Hepatocyte (in vitro differentiated cells): ENCODE measurements around the gene ZNF653. TPM values are rescaled to one million over a fixed set of nuclear protein-coding genes. Genes with fewer than 3 reads are reported as not detected.
A peak's percentile ranks its signal among the peaks of the same experiment; 100 is the strongest.
"Not testable (repeated sequence)": the region's sequence is repeated elsewhere in the genome, so short reads cannot be mapped to it uniquely, and the experiment has no call there.

Experiments
- DNase-seq: peaks from one replicate; pipeline ENCODE4 v3.0.0-alpha.2; 2016; ENCODE audit warnings: low spot score
- H2AFZ ChIP-seq: fragments of 200-600 bp; sonication (generic); 2 replicates; pipeline ENCODE4 v1.6.0; 2016; ENCODE audit warnings: antibody characterized with exemption, mild to moderate bottlenecking
- H3K27ac ChIP-seq: fragments of 200-600 bp; sonication (generic); 2 replicates; pipeline ENCODE4 v1.5.1; 2016; ENCODE audit warnings: mild to moderate bottlenecking
- H3K27me3 ChIP-seq: fragments of 200-600 bp; sonication (generic); 2 replicates; pipeline ENCODE4 v1.6.1; 2016
- H3K36me3 ChIP-seq: fragments of 200-600 bp; sonication (generic); replicated peaks from 2 replicates; pipeline ENCODE4 v1.5.1; 2016; ENCODE audit warnings: low read depth; ENCODE audit not compliant: insufficient read depth
- H3K4me1 ChIP-seq: fragments of 200-600 bp; sonication (generic); 2 replicates; pipeline ENCODE4 v1.5.1; 2016; ENCODE audit warnings: mild to moderate bottlenecking, moderate library complexity; ENCODE audit not compliant: insufficient read depth
- H3K4me2 ChIP-seq: fragments of 200-600 bp; sonication (generic); 2 replicates; pipeline ENCODE4 v1.6.0; 2016
- H3K4me3 ChIP-seq: fragments of 200-600 bp; sonication (generic); 2 replicates; pipeline ENCODE4 v1.5.1; 2016; ENCODE audit warnings: mild to moderate bottlenecking
- H3K79me2 ChIP-seq: fragments of 200-600 bp; sonication (generic); 2 replicates; pipeline ENCODE4 v1.6.0; 2017; ENCODE audit warnings: mild to moderate bottlenecking
- H3K9me2 ChIP-seq: fragments of 200-600 bp; sonication (generic); replicated peaks from 2 replicates; pipeline ENCODE4 v1.6.0; 2017; ENCODE audit warnings: mild to moderate bottlenecking; ENCODE audit not compliant: insufficient read depth
- H3K9me3 ChIP-seq: fragments of 200-600 bp; sonication (generic); 2 replicates; pipeline ENCODE4 v1.5.1; 2016; ENCODE audit warnings: low read depth, mild to moderate bottlenecking
- H4K20me1 ChIP-seq: fragments of 200-600 bp; sonication (generic); 2 replicates; pipeline ENCODE4 v1.6.0; 2016; ENCODE audit warnings: mild to moderate bottlenecking; ENCODE audit not compliant: insufficient read depth, poor library complexity, severe bottlenecking
- EZH2 ChIP-seq: fragments of 200-600 bp; sonication (generic); IDR thresholded peaks from 2 replicates; pipeline ENCODE4 v1.6.1; 2016; ENCODE audit warnings: antibody characterized with exemption, mild to moderate bottlenecking, borderline replicate concordance
- EZH2phosphoT487 ChIP-seq: fragments of 200-600 bp; sonication (generic); IDR thresholded peaks from one replicate; pipeline ENCODE4 v1.6.1; 2018; ENCODE audit warnings: antibody characterized with exemption, mild to moderate bottlenecking, low read depth, moderate library complexity; ENCODE audit not compliant: unreplicated experiment, severe bottlenecking
- WGBS: methylation state at CpG from one replicate; pipeline ENCODE4 v1.1.6; 2016; ENCODE audit warnings: low lambda C conversion rate; ENCODE audit errors: missing lambda C conversion rate; 5-methylcytosine and 5-hydroxymethylcytosine counted together
- microRNA-seq: library from miRNA; unstranded; fragments of <30 nt; microRNA quantifications from one replicate; pipeline ENCODE4, GENCODE V29; 2017
- polyA plus RNA-seq: library from polyadenylated mRNA; unstranded; fragments of >200 nt; fragmentation: Nextera tagmentation; extraction: Ambion mirVana; gene quantifications from 2 replicates; pipeline ENCODE4 v1.2.1, GENCODE V29; 2016
- small RNA-seq: library from RNA; depleted of rRNA; stranded (forward); fragments of <200 nt; gene quantifications from one replicate; pipeline ENCODE3, GENCODE V24; 2014
- total RNA-seq: library from RNA; depleted of rRNA; stranded (reverse); fragments of >200 nt; gene quantifications from 2 replicates; pipeline ENCODE4 v1.2.3, GENCODE V29; 2014
- TF ChIP-seq, protein P1 (sequence below): fragments of 200-600 bp; sonication (generic); IDR thresholded peaks from 2 replicates; pipeline ENCODE4 v1.5.1; 2016; ENCODE audit warnings: antibody characterized with exemption, mild to moderate bottlenecking; ENCODE audit not compliant: poor library complexity

Gene ZNF653
- total and polyA plus RNA-seq, 2 experiments from 2014 or later, result 8.4 to 9.6 TPM

- Histone ChIP-seq H3K4me3 (peak overlapping the region; percentile 56), H3K79me2 (peaks cover 32% of the 10 kb centered on the region), H3K9me3 (no peaks in the 10 kb centered on the region), H4K20me1 (no peaks in the 10 kb centered on the region), H3K36me3 (no peaks in the 10 kb centered on the region), H2AFZ (peak overlapping the region; percentile 58), H3K27me3 (no peaks in the 10 kb centered on the region), H3K27ac (peak overlapping the region; percentile 64), H3K9me2 (no peaks in the 10 kb centered on the region), H3K4me1 (peaks cover 12% of the 10 kb centered on the region), H3K4me2 (peak overlapping the region; percentile 97)
- DNase-seq, result peak; percentile 59
- no peak for TF ChIP-seq EZH2
- 3% methylated on average over 21 of the region's 21 CpGs for WGBS
Observed at GRCh38 chr19:11435833-11436313, 69.8 kb downstream of the ZNF653 start.

- DNase-seq, result peak; percentile 100
- Histone ChIP-seq H3K4me3 (peak within 1 kb of the TSS; percentile 56), H3K9me3 (no peaks in the 10 kb centered on the region), H3K27me3 (no peaks in the 10 kb centered on the region), H3K4me2 (peak within 1 kb of the TSS; percentile 97), H3K9me2 (no peaks in the 10 kb centered on the region), H4K20me1 (no peaks in the 10 kb centered on the region), H3K79me2 (peaks cover 32% of the 10 kb centered on the region), H3K27ac (peak within 1 kb of the TSS; percentile 64), H3K4me1 (peaks cover 12% of the 10 kb centered on the region), H3K36me3 (no peaks in the 10 kb centered on the region), H2AFZ (peak within 1 kb of the TSS; percentile 58)
- under 1% methylated on average over 48 of the region's 53 CpGs for WGBS
- TF ChIP-seq, protein P1, sequence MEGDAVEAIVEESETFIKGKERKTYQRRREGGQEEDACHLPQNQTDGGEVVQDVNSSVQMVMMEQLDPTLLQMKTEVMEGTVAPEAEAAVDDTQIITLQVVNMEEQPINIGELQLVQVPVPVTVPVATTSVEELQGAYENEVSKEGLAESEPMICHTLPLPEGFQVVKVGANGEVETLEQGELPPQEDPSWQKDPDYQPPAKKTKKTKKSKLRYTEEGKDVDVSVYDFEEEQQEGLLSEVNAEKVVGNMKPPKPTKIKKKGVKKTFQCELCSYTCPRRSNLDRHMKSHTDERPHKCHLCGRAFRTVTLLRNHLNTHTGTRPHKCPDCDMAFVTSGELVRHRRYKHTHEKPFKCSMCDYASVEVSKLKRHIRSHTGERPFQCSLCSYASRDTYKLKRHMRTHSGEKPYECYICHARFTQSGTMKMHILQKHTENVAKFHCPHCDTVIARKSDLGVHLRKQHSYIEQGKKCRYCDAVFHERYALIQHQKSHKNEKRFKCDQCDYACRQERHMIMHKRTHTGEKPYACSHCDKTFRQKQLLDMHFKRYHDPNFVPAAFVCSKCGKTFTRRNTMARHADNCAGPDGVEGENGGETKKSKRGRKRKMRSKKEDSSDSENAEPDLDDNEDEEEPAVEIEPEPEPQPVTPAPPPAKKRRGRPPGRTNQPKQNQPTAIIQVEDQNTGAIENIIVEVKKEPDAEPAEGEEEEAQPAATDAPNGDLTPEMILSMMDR, result peak; percentile 74
- no peak for TF ChIP-seq EZH2
Observed at GRCh38 chr19:11435057-11435832, 70.4 kb downstream of the ZNF653 start, which contains the start of the genes ODAD3 and PRKCSH. TSS of gene ODAD3 (minus strand) at chr19:11435121. CDS start at chr19:11435016, 105 bp downstream. TSS of gene PRKCSH (plus strand) at chr19:11435635. CDS start at chr19:11436118, 483 bp downstream.

DNA sequence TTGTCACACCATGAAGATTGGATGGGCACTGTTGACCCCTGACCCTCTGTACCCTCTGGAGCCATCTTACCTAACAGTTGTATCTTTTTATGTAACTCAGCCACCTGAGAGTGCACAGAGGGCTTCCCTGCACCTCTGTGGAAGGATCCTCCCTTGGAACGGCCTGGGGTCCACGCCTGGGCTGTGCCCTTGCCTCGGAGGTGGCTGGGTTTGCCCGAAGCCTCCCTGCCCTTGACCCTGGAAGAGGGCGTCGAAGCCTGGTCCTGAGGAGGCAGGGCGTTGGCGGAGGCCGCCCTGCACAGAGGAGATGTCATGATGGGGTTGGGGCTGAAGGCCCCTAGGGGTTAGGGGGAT, 71.0 kb downstream of the ZNF653 start:
- no peak for DNase-seq
- Histone ChIP-seq H3K27ac (peak overlapping the region; percentile 32), H3K27me3 (no peaks in the 10 kb centered on the region), H3K4me1 (peaks cover 12% of the 10 kb centered on the region), H2AFZ (peak overlapping the region; percentile 45), H3K4me2 (peak overlapping the region; percentile 70), H4K20me1 (no peaks in the 10 kb centered on the region), H3K9me2 (no peaks in the 10 kb centered on the region), H3K79me2 (peaks cover 30% of the 10 kb centered on the region), H3K36me3 (no peaks in the 10 kb centered on the region), H3K9me3 (no peaks in the 10 kb centered on the region), H3K4me3 (no peak overlapping the region)
- WGBS, result 18% methylated on average over 9 of the region's 9 CpGs
- TF ChIP-seq, protein P1, result no peak
- TF ChIP-seq EZH2phosphoT487 (no peak), EZH2 (no peak)

GRCh38 chr19:11433526-11433925, 72.1 kb downstream of the ZNF653 start:
- H3K4me3 ChIP-seq, H3K27me3 ChIP-seq, H3K4me2 ChIP-seq, H3K36me3 ChIP-seq, H4K20me1 ChIP-seq, H3K9me2 ChIP-seq, DNase-seq, H3K9me3 ChIP-seq, H3K27ac ChIP-seq, H2AFZ ChIP-seq: not testable (repeated sequence)
- 100% methylated on average over 3 of the region's 3 CpGs for WGBS
- Histone ChIP-seq H3K4me1 (peaks cover 12% of the 10 kb centered on the region), H3K79me2 (peaks cover 23% of the 10 kb centered on the region)

Small RNA genes within 50 kb of the gene (microRNA-seq; reads per million reads assigned to microRNA genes)
- gene MIR7974, result not detected

Small RNA genes within 50 kb of the gene (small RNA-seq; reads per million reads assigned to genes)
- 0.93 reads per million, percentile 68 among the genes with 10 or more reads in this experiment for gene MIR7974
- not detected for gene RN7SL833P

Other genes with a start within 250 kb of the ZNF653 start
- gene DOCK6, start 243.3 kb downstream of the ZNF653 start, total RNA-seq, result 12.6 and 17.4 TPM in 2 replicates
- gene DOCK6, start 243.3 kb downstream of the ZNF653 start, polyA plus RNA-seq, result 36.8 and 43.7 TPM in 2 replicates
- not detected in 2 replicates for gene TSPAN16, start 209.7 kb downstream of the ZNF653 start, total RNA-seq
- gene TSPAN16, start 209.7 kb downstream of the ZNF653 start, polyA plus RNA-seq, result not detected in 2 replicates
- 63.7 and 71.6 TPM in 2 replicates for gene RAB3D, start 166.2 kb downstream of the ZNF653 start, total RNA-seq
- gene RAB3D, start 166.2 kb downstream of the ZNF653 start, polyA plus RNA-seq, result 27.3 and 32.6 TPM in 2 replicates
- 188 TPM in 2 replicates for gene TMEM205, start 159.6 kb downstream of the ZNF653 start, total RNA-seq
- 199 and 212 TPM in 2 replicates for gene TMEM205, start 159.6 kb downstream of the ZNF653 start, polyA plus RNA-seq
- 10.1 and 14.6 TPM in 2 replicates for gene CCDC159, start 159.3 kb downstream of the ZNF653 start, total RNA-seq
- gene CCDC159, start 159.3 kb downstream of the ZNF653 start, polyA plus RNA-seq, result 27.1 and 46.3 TPM in 2 replicates
- gene PLPPR2, start 150.4 kb downstream of the ZNF653 start, total RNA-seq, result 10.9 and 25.9 TPM in 2 replicates
- 41.7 and 47.0 TPM in 2 replicates for gene PLPPR2, start 150.4 kb downstream of the ZNF653 start, polyA plus RNA-seq
- 2.2 and 3.1 TPM in 2 replicates for gene SWSAP1, start 131.2 kb downstream of the ZNF653 start, total RNA-seq
- gene SWSAP1, start 131.2 kb downstream of the ZNF653 start, polyA plus RNA-seq, result 4.0 and 4.9 TPM in 2 replicates
- 16.6 and 20.9 TPM in 2 replicates for gene EPOR, start 121.5 kb downstream of the ZNF653 start, total RNA-seq
- gene EPOR, start 121.5 kb downstream of the ZNF653 start, polyA plus RNA-seq, result 34.2 and 46.8 TPM in 2 replicates
- gene RGL3, start 86.5 kb downstream of the ZNF653 start, total RNA-seq, result 20.6 and 27.6 TPM in 2 replicates
- 55.6 and 94.8 TPM in 2 replicates for gene RGL3, start 86.5 kb downstream of the ZNF653 start, polyA plus RNA-seq
- 0.08 and 1.3 TPM in 2 replicates for gene ODAD3, start 70.7 kb downstream of the ZNF653 start, total RNA-seq
- 1.4 and 1.9 TPM in 2 replicates for gene ODAD3, start 70.7 kb downstream of the ZNF653 start, polyA plus RNA-seq
- 60.0 and 85.1 TPM in 2 replicates for gene PRKCSH, start 70.2 kb downstream of the ZNF653 start, total RNA-seq
- 245 and 251 TPM in 2 replicates for gene PRKCSH, start 70.2 kb downstream of the ZNF653 start, polyA plus RNA-seq
- gene ELAVL3, start 24.8 kb downstream of the ZNF653 start, total RNA-seq, result 0.30 TPM in 1 of 2 replicates, not detected in the other
- gene ELAVL3, start 24.8 kb downstream of the ZNF653 start, polyA plus RNA-seq, result 0.11 and 0.18 TPM in 2 replicates
- gene ECSIT, start 23.3 kb upstream of the ZNF653 start, total RNA-seq, result 32.5 and 36.3 TPM in 2 replicates
- 23.2 and 26.3 TPM in 2 replicates for gene ECSIT, start 23.3 kb upstream of the ZNF653 start, polyA plus RNA-seq
- gene CNN1, start 33.0 kb upstream of the ZNF653 start, total RNA-seq, result 12.1 and 20.1 TPM in 2 replicates
- gene CNN1, start 33.0 kb upstream of the ZNF653 start, polyA plus RNA-seq, result 12.6 and 12.9 TPM in 2 replicates
- 28.1 and 30.3 TPM in 2 replicates for gene ELOF1, start 53.4 kb upstream of the ZNF653 start, total RNA-seq
- 72.6 and 81.1 TPM in 2 replicates for gene ELOF1, start 53.4 kb upstream of the ZNF653 start, polyA plus RNA-seq
- 16.6 and 18.1 TPM in 2 replicates for gene ACP5, start 71.8 kb upstream of the ZNF653 start, total RNA-seq
- gene ACP5, start 71.8 kb upstream of the ZNF653 start, polyA plus RNA-seq, result 6.5 and 7.2 TPM in 2 replicates
- 20.7 and 21.2 TPM in 2 replicates for gene ZNF627, start 91.6 kb upstream of the ZNF653 start, total RNA-seq
- gene ZNF627, start 91.6 kb upstream of the ZNF653 start, polyA plus RNA-seq, result 7.8 and 12.5 TPM in 2 replicates
- gene ZNF823, start 233.1 kb upstream of the ZNF653 start, total RNA-seq, result 10.4 and 13.9 TPM in 2 replicates
- gene ZNF823, start 233.1 kb upstream of the ZNF653 start, polyA plus RNA-seq, result 3.4 and 3.8 TPM in 2 replicates